HepG2 (cell line): ENCODE measurements around the gene GSK3A.

Experiments used
- AGO2 ChIP-seq: fragments of 200-400 bp; formaldehyde crosslinking; optimal IDR thresholded peaks from 2 replicates; pipeline ENCODE3; 2017; ENCODE audit warnings: mild to moderate bottlenecking, low read depth, low read length, moderate library complexity
- CTCF ChIP-seq: sonication (generic); formaldehyde crosslinking; IDR thresholded peaks from 2 replicates; pipeline ENCODE4 v1.5.0; 2020; ENCODE audit warnings: mild to moderate bottlenecking, missing genetic modification reagents, moderate library complexity
- EZH2 ChIP-seq: conservative IDR thresholded peaks from 2 replicates; pipeline ENCODE4 v1.6.1; 2012; ENCODE audit warnings: mild to moderate bottlenecking, low read depth, low read length, moderate library complexity
- FOXM1 ChIP-seq: sonication (generic); formaldehyde crosslinking; IDR thresholded peaks from 2 replicates; pipeline ENCODE4 v1.5.0; 2020; ENCODE audit warnings: missing genetic modification reagents
- HOXD1 ChIP-seq: sonication (generic); formaldehyde crosslinking; IDR thresholded peaks from 2 replicates; pipeline ENCODE4 v1.5.0; 2020; ENCODE audit warnings: missing genetic modification reagents
- JUNB ChIP-seq: sonication (generic); formaldehyde crosslinking; IDR thresholded peaks from 2 replicates; pipeline ENCODE4 v1.8.0; 2022; ENCODE audit warnings: missing genetic modification reagents, mild to moderate bottlenecking, borderline replicate concordance
- MIER2 ChIP-seq: IDR thresholded peaks from 2 replicates; pipeline ENCODE4 v1.6.1; 2016; ENCODE audit warnings: missing biosample characterization, missing genetic modification reagents
- MXI1 ChIP-seq: IDR thresholded peaks from 3 replicates; pipeline ENCODE4 v1.6.1; 2012; ENCODE audit warnings: low read depth, low read length, inconsistent platforms, borderline replicate concordance
- NR2F6 ChIP-seq, 2 experiments: IDR thresholded peaks; 2 replicates each; pipeline ENCODE4 v1.6.1; 2016; ENCODE audit warnings: antibody characterized with exemption in 1 of 2, mild to moderate bottlenecking in 1 of 2
- SRSF4 ChIP-seq: fragments of 200-400 bp; formaldehyde crosslinking; IDR thresholded peaks from one replicate; pipeline ENCODE4 v1.6.1; 2018; ENCODE audit warnings: mild to moderate bottlenecking, low read depth, low read length, moderate library complexity; ENCODE audit not compliant: poor library complexity, severe bottlenecking
- ZNF331 ChIP-seq: sonication (generic); formaldehyde crosslinking; IDR thresholded peaks from 2 replicates; pipeline ENCODE4 v1.4.0; 2020; ENCODE audit warnings: missing genetic modification reagents
- ZNF383 ChIP-seq: sonication (generic); formaldehyde crosslinking; IDR thresholded peaks from 2 replicates; pipeline ENCODE4 v1.4.0; 2020; ENCODE audit warnings: missing genetic modification reagents, mild to moderate bottlenecking, borderline replicate concordance
- ZNF570 ChIP-seq: sonication (generic); formaldehyde crosslinking; IDR thresholded peaks from 2 replicates; pipeline ENCODE4 v1.4.0; 2020; ENCODE audit warnings: mild to moderate bottlenecking, missing genetic modification reagents, borderline replicate concordance
- TF ChIP-seq, protein P1 (sequence below): sonication (generic); formaldehyde crosslinking; IDR thresholded peaks from 2 replicates; pipeline ENCODE4 v1.4.0; 2020; ENCODE audit warnings: missing genetic modification reagents

DNA sequence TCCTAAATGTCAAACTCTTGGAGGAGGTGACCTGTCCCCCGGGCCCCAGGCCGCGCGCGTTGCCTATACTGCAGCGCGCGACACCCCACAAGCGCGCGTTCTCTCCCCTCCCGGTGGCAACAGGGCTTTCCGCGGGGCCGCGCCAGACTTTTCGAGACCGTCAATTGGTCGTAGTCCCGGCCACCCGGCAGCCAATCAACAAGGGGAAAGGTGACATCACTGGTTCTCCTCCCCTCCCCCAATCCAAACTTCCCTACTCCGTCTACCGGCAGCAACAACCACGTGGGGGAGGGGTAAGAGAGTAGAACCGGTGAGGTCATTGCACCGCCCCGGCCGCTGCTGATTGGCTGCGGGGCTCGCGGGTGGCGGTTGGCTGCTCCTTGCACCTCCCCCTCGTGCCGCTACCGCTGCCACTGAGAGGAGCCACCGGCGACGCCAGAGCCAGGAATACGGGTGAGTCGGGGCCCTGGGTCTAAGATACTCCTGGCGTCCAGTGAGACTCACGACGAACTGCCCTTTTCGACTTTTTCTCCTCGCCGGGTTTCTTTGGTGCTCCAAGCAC is 25.8 kb upstream of the GSK3A start:
- TF ChIP-seq EZH2 (no peak), ZNF383 (CRISPR knock-in tag) (no peak), AGO2 (no peak), CTCF (CRISPR knock-in tag) (no peak), HOXD1 (no peak), MIER2 (CRISPR knock-in tag) (no peak), FOXM1 (CRISPR knock-in tag) (no peak), NR2F6 (IDR thresholded peaks at IDR 0.05) (no peak), NR2F6 (CRISPR knock-in tag; IDR thresholded peaks at IDR 0.05) (no peak), SRSF4 (no peak), ZNF331 (CRISPR knock-in tag) (0 out of 2 replicates have a peak, but pooled peaks have one; percentile 8), MXI1 (peak; percentile 69; the same call in 1 of the 3 replicates), JUNB (CRISPR knock-in tag) (no peak), ZNF570 (CRISPR knock-in tag) (no peak)
- TF ChIP-seq, protein P1, sequence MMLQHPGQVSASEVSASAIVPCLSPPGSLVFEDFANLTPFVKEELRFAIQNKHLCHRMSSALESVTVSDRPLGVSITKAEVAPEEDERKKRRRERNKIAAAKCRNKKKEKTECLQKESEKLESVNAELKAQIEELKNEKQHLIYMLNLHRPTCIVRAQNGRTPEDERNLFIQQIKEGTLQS (CRISPR knock-in tag) = peak; percentile 64; the same call in 1 of the 2 replicates
